Thyroid gland (tissue), 4 donors: Measurements from ENCODE around the gene SPTBN4. TPM values are rescaled to one million over a fixed set of nuclear protein-coding genes. Genes with fewer than 3 reads are reported as not detected.

Experiments
- DNase-seq, 2 donors: peaks; one replicate each; pipeline ENCODE4 v3.0.0-alpha.2; 2019
- H3K27ac ChIP-seq, 3 donors: fragments of 200-600 bp; sonication (generic); 1 replicate in 2 of 3; 2 replicates in 1 of 3; pipeline ENCODE4 v1.5.1; 2016 to 2019; ENCODE audit warnings: mild to moderate bottlenecking in 1 of 3, moderate library complexity in 1 of 3
- H3K27me3 ChIP-seq: fragments of 200-600 bp; sonication (generic); one replicate; pipeline ENCODE4 v1.5.1; 2019
- H3K36me3 ChIP-seq, 2 donors: fragments of 200-600 bp; sonication (generic); one replicate each; pipeline ENCODE4 v1.5.1; 2016 to 2019
- H3K4me1 ChIP-seq, 2 donors: fragments of 200-600 bp; sonication (generic); one replicate each; pipeline ENCODE4 v1.5.1; 2017 to 2019
- H3K4me3 ChIP-seq, 3 donors: fragments of 200-600 bp; sonication (generic); replicated peaks in 1 of 3; 1 replicate in 2 of 3; 2 replicates in 1 of 3; pipeline ENCODE4 v1.5.1; 2016; ENCODE audit warnings: mild to moderate bottlenecking in 1 of 3
- H3K9me3 ChIP-seq: fragments of 200-600 bp; sonication (generic); one replicate; pipeline ENCODE4 v1.5.1; 2017
- POLR2A ChIP-seq, 2 donors: fragments of 450-650 bp; IDR thresholded peaks; one replicate each; pipeline ENCODE4 v1.6.1; 2017; ENCODE audit warnings: antibody characterized with exemption in 2 of 2, mild to moderate bottlenecking in 2 of 2, moderate library complexity in 1 of 2
- WGBS, 2 donors: methylation state at CpG; one replicate each; pipeline ENCODE4 v1.1.5; 2017; 5-methylcytosine and 5-hydroxymethylcytosine counted together
- intact Hi-C: fragments of 100-400 bp; cut with DNase I; formaldehyde crosslinking; loops from one replicate; pipeline ENCODE4 v1.15.1; 2023
- total RNA-seq, 4 donors: library from RNA; depleted of rRNA; stranded (reverse); fragments of >200 nt; gene quantifications; one replicate each; pipeline ENCODE4 v1.2.3, GENCODE V29; 2016
- TF ChIP-seq, protein P1 (sequence below), 6 experiments: fragments of 200-600 bp in 3 of 6; fragments of 450-650 bp in 3 of 6; sonication (generic) in 3 of 6; IDR thresholded peaks; one replicate each; pipeline ENCODE4 v1.5.1; 2016 to 2019; ENCODE audit warnings: antibody characterized with exemption in 6 of 6, mild to moderate bottlenecking in 2 of 6, inconsistent platforms in 1 of 6, moderate library complexity in 1 of 6

SPTBN4 gene
- total RNA-seq, 4 donors from 2014 or later, result 0.67 to 2.7 (median 1.0) TPM

DNA sequence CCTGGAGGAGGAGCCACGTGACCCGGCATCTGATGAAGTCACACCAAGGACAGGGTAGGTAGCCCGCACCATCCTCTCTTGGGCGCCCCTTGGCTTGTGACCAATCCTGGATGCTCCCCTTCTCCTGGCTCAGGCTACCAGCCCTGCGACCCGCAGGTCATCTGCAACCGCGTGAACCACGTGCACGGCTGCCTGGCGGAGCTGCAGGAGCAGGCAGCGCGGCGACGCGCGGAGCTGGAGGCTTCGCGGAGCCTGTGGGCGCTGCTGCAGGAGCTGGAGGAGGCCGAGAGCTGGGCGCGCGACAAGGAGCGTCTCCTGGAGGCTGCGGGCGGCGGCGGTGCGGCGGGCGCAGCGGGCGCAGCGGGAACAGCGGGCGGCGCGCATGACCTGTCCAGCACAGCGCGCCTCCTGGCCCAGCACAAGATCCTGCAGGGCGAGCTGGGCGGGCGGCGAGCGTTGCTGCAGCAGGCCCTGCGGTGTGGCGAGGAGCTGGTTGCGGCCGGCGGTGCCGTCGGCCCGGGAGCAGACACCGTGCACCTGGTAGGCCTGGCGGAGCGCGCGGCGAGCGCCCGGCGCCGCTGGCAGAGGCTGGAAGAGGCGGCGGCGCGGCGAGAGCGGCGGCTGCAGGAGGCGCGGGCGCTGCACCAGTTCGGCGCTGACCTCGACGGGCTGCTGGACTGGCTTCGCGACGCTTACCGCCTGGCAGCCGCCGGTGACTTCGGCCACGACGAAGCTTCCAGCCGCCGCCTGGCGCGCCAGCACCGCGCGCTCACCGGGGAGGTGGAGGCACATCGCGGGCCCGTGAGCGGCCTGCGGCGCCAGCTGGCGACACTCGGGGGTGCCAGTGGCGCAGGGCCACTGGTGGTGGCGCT lies 45.9 kb downstream of the SPTBN4 start:
- WGBS, 2 donors, result 6 to 12% methylated on average over 23 to 36 of the region's 105 CpGs
- intact Hi-C loops, result no loop called here
- Histone ChIP-seq H3K27me3 (no peaks in the 10 kb centered on the region), H3K4me1 (peaks cover 5 to 10% of the 10 kb centered on the region in 2 donors), H3K36me3 (no peaks in the 10 kb centered on the region), H3K4me3 (no peak overlapping the region), H3K9me3 (no peaks in the 10 kb centered on the region), H3K27ac (no peak overlapping the region)
- DNase-seq, result peak; percentile 30 to 32
- TF ChIP-seq, protein P1, sequence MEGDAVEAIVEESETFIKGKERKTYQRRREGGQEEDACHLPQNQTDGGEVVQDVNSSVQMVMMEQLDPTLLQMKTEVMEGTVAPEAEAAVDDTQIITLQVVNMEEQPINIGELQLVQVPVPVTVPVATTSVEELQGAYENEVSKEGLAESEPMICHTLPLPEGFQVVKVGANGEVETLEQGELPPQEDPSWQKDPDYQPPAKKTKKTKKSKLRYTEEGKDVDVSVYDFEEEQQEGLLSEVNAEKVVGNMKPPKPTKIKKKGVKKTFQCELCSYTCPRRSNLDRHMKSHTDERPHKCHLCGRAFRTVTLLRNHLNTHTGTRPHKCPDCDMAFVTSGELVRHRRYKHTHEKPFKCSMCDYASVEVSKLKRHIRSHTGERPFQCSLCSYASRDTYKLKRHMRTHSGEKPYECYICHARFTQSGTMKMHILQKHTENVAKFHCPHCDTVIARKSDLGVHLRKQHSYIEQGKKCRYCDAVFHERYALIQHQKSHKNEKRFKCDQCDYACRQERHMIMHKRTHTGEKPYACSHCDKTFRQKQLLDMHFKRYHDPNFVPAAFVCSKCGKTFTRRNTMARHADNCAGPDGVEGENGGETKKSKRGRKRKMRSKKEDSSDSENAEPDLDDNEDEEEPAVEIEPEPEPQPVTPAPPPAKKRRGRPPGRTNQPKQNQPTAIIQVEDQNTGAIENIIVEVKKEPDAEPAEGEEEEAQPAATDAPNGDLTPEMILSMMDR (IDR thresholded peaks at IDR 0.05), result no peak
- no peak for TF ChIP-seq POLR2A (IDR thresholded peaks at IDR 0.05)

DNA sequence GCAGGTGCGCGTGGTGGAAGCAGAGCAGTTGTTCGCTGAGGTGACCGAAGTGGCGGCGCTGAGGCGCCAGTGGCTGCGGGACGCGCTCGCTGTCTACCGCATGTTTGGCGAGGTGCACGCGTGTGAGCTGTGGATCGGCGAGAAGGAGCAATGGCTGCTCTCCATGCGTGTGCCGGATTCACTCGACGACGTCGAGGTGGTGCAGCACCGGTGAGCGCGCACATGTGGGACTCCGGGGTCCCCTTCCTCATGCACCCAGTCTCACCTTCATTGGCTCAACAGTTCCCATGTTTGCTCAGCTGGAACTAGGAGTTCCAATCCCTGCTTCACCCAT lies 46.5 kb downstream of the SPTBN4 start:
- no peaks in the 10 kb centered on the region for H3K27me3 ChIP-seq
- peaks cover 5 to 10% of the 10 kb centered on the region in 2 donors for H3K4me1 ChIP-seq
- TF ChIP-seq, protein P1 (IDR thresholded peaks at IDR 0.05), result no peak
- no peak for TF ChIP-seq POLR2A (IDR thresholded peaks at IDR 0.05)
- no peaks in the 10 kb centered on the region for H3K9me3 ChIP-seq
- H3K27ac ChIP-seq, result no peak overlapping the region
- no peak overlapping the region for H3K4me3 ChIP-seq
- WGBS, 2 donors, result 40 to 64% methylated on average over 7 to 26 of the region's 27 CpGs
- intact Hi-C loops, result no loop called here
- no peak for DNase-seq
- H3K36me3 ChIP-seq, result no peaks in the 10 kb centered on the region

DNA sequence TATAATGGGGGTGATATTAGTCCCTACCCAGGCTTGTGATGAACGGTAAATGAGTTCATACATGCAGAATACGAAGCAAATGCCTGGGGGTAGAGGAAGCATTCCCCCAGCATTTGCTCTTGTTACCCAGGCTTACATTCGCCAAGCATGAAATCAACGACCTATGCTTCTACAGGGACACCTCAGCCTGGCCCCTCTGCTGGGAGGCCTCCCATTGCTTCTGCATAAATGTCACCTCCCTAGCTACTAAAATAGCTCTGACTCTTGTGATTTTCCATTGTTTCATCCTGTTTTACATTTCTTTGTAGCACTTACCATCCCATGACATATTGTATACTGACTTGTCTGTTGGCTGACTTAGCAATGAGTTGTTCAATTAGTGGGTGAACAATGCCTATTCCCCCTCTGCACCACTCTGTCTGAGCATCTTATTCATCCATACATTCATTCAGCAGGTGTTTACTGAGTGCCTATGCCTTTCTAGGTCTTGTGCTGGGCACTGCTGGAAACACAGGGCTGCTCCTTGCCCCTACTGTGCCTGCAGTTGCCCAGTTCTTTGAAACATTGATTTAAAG lies 47.0 kb downstream of the SPTBN4 start:
- intact Hi-C loops, result no loop called here
- Histone ChIP-seq H3K27me3 (no peaks in the 10 kb centered on the region), H3K4me1 (peaks cover 5 to 10% of the 10 kb centered on the region in 2 donors), H3K36me3 (no peaks in the 10 kb centered on the region), H3K27ac (no peak overlapping the region), H3K4me3 (no peak overlapping the region), H3K9me3 (no peaks in the 10 kb centered on the region)
- DNase-seq, result no peak
- 83% methylated on average over 4 of the region's 4 CpGs for WGBS, 2 donors
- TF ChIP-seq POLR2A (IDR thresholded peaks at IDR 0.05), result no peak
- TF ChIP-seq, protein P1 (IDR thresholded peaks at IDR 0.05), result no peak

DNA sequence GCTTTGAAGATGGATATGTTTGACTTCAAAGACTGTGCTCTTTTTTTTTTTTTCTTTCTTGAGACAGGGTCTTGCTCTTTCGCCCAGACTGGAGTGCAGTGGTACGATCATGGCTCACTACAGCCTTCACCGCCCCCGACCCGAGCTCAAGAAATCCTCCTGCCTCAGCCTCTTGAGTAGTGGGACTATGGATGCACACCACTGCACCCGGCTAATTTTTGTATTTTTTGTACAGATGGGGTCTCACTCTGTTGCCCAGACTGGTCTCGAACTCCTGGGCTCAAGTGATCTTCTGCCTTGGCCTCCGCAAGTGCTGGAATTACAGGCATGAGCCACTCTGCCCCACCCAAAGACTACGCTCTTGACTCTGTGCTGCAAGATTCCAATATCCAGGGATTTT lies 50.4 kb downstream of the SPTBN4 start:
- Histone ChIP-seq H3K4me3 (no peak overlapping the region), H3K9me3 (no peaks in the 10 kb centered on the region), H3K4me1 (peaks cover 4 to 10% of the 10 kb centered on the region in 2 donors), H3K27me3 (no peaks in the 10 kb centered on the region), H3K27ac (no peak overlapping the region), H3K36me3 (no peaks in the 10 kb centered on the region)
- TF ChIP-seq POLR2A (IDR thresholded peaks at IDR 0.05), result no peak
- TF ChIP-seq, protein P1 (IDR thresholded peaks at IDR 0.05), result no peak
- intact Hi-C loops, result no loop called here
- 67 to 75% methylated on average over 9 of the region's 9 CpGs for WGBS, 2 donors
- DNase-seq, result no peak
